Testis (tissue), 2 donors: Measurements from ENCODE around the gene STEAP1.

Experiments
- CTCF ChIP-seq, 3 experiments: fragments of 450-650 bp in 2 of 3; fragments of 200-600 bp in 1 of 3; sonication (generic) in 1 of 3; IDR thresholded peaks; one replicate each; pipeline ENCODE4 v1.5.1; 2016 to 2019; ENCODE audit warnings: antibody characterized with exemption in 3 of 3, mild to moderate bottlenecking in 2 of 3, moderate library complexity in 1 of 3
- POLR2A ChIP-seq: fragments of 450-650 bp; IDR thresholded peaks from one replicate; pipeline ENCODE4 v1.6.1; 2017; ENCODE audit warnings: antibody characterized with exemption, mild to moderate bottlenecking, moderate library complexity

GRCh38 chr7:90211391-90212148, 57.3 kb downstream of the STEAP1 start, which contains the start of gene STEAP2:
- TF ChIP-seq CTCF (IDR thresholded peaks at IDR 0.05) (peak; percentile 37 to 60 (median 51)), POLR2A (no peak)
